ENCODE data around the gene C1QL1.

The C1QL1 gene

DNA sequence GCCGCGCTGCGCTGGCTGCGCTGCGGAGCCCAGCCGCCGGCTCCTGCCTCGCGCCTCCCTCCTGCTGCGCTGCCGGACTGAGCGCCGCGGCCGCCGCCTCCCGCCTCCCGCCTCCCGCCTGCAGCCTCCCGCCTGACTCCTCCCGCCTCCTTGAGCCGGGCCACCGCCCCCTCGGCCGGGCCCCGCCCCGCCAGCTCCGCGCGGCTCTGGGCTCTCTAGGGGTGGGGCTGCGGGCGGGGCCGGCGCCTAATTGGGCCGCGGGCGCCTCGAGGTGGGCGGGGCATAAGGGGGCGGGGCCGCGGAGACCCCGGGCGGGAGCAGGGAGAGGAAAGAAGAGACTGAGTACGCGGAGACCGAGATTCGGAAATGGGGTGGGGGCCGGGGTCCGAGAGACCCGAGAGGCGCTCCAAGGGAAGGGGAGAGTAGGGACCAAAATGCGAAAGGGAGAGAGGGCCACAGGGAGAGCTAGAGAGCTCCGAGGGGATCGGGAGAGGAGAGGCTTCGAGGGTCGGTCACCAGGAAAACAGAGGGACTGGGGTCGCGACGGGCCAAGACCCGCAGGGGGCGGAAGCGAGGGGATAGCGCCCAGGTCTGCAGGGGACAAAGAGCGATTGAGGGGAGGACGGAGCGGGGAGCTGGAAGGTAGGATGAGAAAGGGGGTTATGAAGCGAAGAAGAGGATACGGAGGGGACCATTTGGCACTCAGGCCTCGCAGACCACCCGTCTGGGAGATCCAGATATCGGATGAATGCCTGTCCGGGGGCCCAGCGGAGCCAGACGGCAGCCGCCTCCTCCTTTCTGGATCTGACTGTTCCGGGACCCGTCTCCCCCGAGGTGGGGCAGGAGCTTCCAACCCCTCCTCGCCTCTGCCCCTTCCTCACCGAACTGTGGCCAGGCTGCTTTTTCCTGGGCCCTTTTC is at the start of gene C1QL1:
TSS of gene C1QL1 (minus strand) at position 79 of the 919 bp plus-strand sequence. CDS start 255 bp downstream, outside the sequence.
- DNase-seq (ENCODE audit: low spot score) = peak; percentile 99

DNA sequence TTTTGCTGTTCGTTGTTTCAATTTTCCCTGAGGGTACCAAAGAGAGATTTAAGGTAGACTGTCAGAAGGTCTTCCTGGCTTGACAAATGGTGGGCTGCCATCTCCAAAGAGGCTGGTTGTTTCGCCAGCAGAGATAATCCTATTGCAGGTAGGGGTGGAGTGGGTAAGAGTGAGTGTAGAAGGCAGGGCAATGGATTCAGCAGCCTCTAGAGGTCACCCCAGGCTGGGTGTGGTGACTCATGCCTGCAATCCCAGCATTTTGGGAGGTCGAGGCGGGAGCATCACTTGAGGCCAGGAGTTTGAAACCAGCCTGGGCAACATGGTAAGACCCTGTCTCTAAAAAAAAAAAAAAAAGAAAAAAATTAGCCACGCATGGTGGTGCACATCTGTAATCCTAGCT is 48.7 kb upstream of the C1QL1 start:
- no peak for DNase-seq (ENCODE audit: low spot score)

DNA sequence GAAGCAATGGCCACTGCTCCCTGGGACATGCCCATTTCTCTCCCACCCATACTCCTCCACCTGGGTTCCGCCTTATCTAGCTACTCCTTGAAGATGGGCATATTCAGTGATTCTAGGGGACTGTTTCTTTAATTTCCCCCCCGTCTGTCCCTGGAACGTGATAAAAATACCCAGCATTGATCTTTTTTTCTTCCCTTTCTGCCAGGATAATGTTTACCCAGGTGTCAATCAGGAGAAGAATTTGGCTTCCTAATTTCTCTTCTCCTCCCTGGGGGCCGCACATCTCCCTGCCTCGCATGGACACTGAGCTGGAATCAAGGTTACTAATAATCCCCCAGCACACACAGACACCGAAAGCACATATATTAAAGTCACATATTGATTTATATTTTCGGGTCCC is 48.1 kb upstream of the C1QL1 start:
- no peak for DNase-seq (ENCODE audit: low spot score)

DNA sequence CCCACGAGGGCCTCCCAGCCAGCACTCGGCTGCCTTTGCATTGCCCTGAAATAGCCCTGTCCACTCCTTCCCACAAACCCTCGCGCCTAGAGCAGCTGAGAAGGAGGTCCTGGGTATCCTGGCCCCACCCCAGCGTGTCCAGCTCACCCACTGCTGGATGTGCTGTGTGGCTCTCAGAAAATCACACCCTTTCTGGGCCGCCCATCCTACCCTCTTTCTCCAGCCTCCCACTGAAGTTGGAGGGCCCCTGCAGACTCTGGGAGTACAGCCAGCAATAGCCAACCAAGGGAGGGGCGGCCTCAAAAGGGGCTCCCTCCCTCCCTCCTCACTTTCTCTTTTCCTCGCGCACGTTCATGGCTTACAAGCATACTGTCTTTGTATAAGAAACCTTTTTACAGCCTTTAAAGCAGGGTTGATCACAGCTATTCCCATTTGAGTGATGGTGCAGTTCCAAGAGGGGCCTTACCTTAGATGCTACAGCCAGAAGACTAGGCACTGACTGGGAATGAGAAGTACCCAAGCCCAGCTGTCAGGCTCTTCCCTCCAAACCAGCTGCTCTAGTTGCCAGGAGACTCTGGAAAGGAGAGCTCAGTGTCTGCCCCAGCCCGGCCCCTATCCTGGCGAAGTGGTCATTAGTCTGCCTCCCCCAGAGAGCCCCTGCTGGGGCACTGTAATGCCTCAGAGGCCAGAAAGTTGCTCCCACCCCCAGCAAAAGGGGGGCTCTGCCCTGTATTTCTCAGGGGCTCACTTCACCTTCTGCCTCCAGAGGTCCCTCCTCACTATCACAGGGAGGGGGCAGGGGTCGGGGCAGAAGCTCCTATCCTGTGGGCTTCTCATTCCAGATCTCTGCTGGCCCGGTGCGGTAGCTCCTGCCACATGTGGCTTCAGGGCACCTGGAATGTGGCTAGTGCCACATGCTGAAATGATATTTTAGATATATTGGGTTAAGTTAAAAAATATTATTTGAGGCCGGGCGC is 45.2 kb upstream of the C1QL1 start:
- no peak for DNase-seq (ENCODE audit: low spot score)

DNA sequence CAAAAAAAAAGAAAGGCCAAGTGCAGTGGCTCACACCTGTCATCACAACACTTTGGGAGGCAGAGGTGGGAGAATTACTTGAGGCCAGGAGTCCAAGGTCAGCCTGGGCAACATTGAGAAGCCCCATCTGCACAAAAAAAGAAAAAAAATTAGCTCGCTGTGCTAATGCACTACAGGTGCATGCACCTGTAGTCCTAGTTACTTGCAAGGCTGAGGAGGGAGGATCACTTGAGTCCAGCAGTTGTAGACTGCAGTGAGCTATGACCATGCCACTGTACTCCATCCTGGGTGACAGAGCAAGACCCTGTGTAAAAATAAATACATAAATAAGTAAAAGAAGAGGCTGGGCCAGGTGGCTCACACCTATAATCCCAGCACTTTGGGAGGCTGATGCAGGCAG is 43.7 kb upstream of the C1QL1 start:
- DNase-seq (ENCODE audit: low spot score) = no peak

DNA sequence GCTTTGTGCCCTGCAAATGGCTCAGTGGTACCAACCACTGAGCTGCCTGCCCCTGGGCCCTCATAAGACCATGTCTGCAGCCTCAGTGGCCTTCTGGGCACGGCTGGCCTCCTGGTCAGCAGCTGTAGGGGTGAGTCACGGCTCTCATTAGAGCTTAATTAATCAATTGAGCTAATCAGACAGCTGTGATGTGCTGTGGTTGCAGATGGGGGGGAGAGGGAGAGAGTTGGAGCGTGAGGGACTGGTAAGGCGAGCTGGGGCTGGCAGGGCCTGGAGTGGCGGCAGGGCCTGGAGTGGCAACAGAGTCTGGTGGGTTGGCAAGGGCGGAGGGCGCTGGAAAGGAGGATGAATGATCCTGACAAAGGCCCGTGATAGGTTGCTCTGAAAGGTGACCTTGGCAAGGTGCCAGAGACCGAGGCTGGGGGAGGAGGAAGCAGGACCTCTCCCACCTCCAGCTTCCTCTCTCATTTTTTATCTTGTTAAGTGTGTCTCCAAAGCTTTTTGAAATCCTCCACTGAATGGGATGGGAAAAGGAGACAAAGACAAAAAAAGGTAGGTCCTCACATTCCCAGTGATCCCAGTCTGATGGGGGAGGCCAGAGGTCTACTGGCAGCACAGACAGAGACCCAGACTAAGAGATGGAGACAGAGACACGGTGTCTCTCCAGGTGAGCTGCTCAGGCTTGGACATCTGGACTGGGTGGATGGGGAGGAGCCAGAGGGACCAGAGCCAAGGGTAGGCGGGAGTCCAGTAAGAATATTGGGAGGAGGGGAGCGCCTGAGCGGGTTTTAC is 41.8 kb upstream of the C1QL1 start:
- no peak for DNase-seq (ENCODE audit: low spot score)

DNA sequence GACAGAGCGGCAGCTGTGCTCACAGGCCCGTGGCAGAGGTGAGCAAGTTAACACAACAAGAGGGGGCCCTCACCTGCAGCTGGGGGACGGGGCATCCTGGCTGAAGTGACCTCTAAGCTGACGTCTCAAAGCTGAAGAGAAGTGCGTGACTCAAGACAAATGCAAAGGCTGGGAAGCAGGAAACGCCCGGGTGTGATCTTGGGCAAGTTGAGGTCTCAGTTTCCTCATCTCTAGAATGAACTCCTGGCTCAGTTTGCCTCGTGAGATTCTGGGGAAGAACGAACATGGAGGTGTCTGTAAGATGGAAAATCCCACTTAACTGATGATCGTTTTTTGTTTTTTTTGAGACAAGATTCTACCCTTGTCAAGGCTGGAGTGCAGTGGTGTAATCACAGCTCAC is 40.1 kb upstream of the C1QL1 start:
- no peak for DNase-seq (ENCODE audit: low spot score)

DNA sequence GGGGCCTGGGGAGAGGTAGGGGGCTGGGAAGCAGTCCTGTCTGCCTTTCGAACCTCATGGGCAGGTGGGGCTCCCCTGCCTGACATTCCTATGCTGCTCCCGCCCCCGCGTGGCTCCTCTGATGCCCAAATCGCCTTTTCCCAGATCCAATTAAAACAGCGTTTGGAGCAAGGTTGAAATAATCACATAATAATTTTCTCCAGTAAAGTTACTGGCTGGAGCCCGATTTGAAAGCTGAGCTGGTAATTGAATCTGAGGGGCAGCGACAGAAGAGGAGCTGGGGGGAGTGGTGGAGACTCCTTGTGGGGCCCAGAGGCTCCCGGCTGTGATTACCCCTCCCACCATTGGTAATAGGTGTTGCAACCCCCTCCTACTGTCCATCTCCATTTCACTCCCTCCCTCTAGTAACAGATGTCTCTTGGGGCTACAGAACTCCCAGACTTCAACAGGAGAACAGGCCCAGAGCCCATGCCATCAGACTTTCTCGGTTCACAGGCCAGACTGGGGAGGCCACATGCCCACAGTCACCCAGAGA is 38.9 kb upstream of the C1QL1 start:
- no peak for DNase-seq (ENCODE audit: low spot score)

DNA sequence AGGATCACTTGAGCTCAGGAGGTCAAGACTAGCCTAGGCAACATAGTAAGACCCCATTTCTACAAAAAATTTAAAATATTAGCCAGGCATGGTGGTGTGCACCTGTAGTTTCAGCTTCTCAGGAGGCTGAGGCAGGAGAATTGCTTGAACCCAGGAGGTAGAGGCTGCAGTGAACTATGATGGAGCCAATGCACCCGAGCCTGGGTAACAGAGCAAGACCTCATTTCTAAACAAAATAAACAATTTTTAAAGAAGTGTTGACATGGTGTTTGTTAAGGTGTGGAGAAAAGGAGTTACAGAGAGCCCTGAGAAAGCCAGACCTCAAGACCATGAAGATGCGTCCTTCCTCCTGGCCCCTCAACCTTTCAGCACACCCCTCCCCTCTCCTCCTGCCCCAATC is 37.6 kb upstream of the C1QL1 start:
- DNase-seq (ENCODE audit: low spot score) = no peak

DNA sequence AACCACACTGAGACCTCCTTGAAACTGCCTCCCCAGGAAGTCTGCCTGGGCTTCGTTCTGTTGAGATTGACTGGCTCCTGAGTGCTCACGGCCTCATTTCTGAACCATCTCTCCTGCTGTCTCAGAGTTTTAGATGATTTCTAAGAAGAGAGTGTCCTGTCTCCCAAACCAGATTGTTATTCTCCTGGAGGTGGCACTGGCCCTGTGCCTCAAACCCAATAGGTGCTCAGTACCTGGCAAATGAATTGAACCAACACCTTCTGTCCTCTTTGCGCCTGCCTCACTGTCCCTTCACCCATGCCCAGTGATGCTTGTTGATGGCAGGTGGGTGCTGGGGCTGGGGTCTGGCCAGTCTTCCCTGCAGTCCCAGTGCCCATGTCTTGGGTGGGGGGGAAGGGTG is 36.3 kb upstream of the C1QL1 start:
- DNase-seq (ENCODE audit: low spot score) = no peak

DNA sequence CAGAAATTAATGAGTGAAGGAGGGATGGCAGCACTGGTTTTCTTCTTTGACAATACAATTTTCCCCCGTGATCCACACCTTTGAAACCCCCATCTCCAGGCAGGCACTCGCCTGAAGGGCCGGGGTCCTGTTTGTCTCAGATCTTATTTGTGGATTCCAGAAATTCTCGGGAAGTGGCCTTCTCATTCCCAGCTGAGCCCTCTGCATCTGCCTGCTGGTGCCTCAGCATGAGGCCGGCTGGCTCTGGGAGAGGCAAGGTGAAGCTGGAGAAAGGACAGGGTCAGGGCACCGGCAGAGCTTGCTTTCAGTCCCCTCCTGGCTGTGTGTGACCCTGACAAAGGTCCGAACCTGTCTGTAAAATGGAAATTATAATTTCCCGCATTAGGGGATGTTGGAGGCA is 35.8 kb upstream of the C1QL1 start:
- DNase-seq (ENCODE audit: low spot score) = no peak

DNA sequence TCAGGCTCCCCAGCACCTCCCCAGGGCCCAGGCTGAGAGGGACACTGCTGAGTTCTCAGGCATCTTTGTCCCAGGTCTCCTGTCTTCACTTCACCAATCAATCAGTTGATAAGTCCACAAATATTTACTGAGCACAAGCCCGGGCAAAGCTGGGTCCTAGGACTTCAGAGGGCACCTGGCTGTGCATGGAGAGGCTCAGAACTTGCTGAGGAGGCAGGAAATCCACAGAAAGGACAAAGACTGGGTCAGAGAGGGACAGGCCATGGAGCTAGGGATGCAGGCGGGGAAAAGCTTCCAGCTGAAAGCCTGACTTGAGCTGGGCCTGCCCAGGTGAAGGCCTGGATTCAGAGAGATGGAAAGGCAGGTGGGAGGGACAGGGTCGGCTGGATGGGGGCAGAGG is 33.2 kb upstream of the C1QL1 start:
- DNase-seq (ENCODE audit: low spot score) = no peak

DNA sequence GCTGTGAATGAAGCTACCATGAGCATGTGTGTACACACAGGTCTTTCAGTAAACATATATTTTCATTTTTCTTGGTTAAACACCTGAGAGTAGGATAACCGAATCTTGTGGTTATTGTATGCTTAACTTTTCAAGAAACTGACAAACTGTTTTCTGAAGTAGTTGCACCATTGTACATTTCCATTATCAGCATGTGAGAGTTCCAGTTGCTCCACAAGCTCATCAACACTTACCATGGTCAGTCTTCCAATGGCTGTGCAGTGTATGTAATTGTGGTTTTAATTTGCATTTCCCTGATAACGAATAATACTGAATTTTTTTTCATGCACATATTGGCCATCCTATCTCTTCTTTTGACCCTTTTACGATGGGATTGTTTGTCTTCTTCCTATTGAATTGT is 31.3 kb upstream of the C1QL1 start:
- no peak for DNase-seq (ENCODE audit: low spot score)

DNA sequence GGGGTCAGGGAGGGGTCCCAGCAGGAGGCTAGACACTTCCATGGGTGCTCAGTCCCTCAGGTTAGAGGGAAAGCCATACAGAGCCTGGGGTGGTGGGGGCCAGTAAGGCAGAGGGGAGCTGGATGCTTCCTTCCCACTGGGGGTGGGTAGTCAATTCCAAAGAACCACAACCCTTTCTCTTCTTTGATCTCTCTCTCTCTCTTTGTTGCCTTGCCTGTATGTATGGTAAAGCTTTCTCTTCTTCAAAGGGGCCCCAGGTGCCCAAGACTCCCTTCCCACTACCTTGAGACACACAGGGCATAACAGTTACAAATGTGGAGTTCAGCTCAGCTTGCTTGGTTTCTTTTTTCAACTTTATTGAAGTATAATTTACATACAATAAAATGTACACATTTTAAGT is 30.5 kb upstream of the C1QL1 start:
- DNase-seq (ENCODE audit: low spot score) = no peak

DNA sequence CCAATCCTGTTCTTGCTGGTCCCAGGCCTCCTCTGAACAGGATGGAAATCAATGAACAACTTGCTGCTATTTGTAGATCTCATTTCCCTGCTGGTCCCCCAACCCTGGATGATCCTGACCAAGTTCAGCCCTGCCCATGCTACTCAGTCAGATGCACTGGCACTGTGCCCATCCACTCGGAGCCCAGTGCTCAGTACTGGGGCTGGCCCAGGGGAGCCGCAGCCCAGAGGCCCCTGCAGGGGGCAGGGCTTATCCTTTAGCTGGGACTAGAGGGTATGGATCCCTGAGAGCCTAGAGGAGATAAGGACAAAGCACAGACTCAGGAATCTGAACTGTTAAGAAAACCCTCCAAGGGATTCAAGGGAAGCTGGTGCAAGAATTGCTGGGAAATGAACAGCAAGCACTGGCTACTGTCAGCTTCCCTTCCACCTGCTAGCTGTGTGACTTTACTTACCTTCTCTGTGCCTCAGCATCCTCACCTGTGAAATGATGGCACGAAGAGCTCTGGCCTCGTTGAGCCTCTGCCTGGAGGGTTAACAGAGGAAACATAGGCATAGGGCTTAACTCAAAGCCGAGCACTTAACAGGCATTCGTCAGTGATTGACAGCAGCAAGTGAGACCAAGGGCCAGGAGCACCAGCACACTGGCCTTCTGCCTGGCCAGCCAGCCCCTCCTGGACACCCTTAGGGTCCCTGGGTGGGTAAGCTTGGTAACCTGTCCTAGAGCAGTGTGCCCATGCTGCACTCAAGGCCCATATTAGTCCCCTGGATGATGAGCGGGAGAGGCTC is 29.8 kb upstream of the C1QL1 start:
- no peak for DNase-seq (ENCODE audit: low spot score)

DNA sequence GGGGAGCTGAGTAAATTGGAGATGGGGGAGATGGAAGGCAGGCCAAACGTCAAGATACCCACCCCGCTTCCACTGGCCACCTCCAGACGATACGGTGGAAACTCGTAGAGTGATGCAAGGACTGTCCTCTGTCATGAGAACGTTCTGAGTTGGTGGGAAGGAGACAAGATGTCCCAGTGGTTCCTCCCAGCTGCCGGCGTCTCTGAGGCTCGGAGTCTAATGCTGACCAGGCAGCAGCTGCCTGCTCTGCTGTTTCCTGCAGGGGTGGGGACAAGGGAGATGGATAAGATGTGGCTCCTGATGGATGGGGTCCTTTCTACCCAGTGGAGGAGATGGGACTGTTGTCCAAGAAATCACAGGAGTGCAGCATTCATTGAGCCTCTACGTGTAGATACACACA is 28.2 kb upstream of the C1QL1 start:
- DNase-seq (ENCODE audit: low spot score) = no peak

DNA sequence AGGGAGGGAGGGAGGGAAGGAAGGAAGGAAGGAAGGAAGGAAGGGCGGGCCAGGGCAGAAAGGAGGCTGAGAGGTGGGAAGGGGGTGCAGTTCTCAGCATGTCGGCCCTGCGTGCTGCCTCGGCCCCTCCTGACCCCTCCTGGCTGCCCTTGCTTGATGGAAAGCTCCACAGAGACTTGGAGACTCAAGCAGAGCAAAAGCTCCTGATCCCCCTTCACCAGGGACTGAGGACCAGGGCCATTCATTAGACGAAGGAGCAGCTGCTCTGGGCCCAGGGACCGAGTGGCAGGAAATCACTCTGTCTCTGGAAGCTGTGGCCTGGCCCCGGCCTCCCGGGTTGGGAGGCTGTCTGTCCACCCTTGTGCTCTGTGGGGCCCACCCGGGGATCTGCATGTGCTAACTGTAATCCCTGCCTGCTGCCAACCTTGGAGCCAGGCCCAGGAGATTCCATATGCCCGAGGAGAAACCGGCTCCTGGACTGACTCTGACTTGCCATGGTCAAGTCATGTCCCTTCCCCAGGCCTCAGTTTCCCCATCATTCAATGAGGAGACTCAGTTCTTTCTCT is 27.4 kb upstream of the C1QL1 start:
- DNase-seq (ENCODE audit: low spot score) = no peak

DNA sequence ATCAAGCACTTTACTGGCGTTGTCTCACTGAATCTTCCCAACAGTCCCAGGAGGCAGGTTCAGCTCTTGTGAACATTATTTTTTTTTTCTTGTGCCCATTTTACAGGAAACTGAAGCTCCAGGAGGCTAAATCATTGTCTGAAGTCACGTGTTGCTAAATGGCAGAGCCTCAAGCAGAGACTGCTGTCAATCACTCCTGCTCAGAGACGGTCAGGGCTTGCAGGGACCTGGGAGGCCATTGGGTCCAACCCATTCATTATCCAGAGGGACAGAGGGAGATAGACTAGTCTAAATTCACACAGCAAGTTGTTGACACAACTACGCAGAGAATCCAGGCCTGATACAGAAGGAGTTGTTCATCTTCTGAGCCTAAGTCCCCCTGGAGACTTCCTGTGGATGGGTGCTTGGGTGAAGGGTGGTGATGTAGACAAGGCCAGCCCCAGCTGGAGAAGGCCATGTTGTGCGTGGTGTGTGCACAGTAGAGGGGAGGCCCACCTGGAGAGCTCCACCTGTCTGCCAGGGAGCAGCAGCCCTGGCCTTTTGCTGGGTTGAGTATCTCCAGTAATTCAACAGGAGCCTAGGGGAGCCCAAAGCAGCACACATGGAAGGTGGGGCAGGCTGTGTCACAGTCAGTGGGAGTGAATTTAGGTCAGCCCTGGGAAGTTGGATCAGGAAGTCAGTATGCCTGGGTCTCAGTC is 24.3 kb upstream of the C1QL1 start:
- no peak for DNase-seq (ENCODE audit: low spot score)

DNA sequence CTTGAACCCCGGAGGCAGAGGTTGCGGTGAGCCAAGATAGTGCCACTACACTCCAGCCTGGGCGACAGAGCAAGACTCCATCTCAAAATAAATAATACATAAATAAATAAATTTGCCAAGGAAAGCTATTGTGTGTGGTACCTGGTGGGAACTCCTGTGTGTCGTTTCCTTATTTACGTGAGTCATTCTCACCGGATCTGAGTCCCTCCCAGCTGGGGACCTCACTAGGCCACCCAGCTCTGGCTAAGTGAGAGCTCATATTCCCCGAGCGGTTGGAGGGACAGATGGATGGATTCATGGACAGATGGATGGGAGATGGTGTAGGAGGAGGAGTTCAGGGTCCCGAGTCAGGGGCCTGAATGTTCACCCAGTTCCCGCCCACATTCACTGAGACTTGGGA is 22.9 kb upstream of the C1QL1 start:
- no peak for DNase-seq (ENCODE audit: low spot score)

DNA sequence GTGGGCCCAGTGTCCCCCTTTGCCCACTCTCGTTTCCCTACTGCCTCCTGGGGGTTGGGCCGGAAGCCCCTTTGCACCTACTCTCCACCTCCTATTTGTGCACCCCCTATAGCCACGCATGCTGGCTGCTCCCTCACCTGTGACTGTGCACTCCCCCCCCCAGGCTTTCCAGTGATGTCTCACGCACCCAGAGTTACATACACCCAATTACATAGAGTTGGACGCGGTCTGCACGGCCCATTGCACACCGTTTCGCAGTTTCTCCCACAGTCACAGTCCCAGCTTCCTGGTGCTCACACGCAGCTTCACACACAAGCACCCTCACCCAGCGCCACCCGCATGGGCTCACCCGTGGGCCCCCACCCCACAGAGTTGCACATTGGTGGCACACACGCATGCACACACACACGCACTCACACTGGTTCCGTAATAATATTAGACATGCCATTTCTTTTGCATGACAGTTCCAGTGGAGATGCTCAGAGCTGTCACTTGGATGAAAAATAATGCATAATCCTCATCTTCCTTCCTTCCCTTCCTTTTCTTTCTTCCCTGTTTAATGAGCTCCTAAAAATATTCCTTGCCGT is 21.5 kb upstream of the C1QL1 start:
- DNase-seq (ENCODE audit: low spot score) = no peak
